Smooth muscle cell (in vitro differentiated cells): ENCODE measurements around the gene MMP17. TPM values are rescaled to one million over a fixed set of nuclear protein-coding genes. Genes with fewer than 3 reads are reported as not detected.

ENCODE experiments used
- DNase-seq: peaks from one replicate; lab custom pipeline; 2025; ENCODE audit not compliant: unreplicated experiment; lab: John Stamatoyannopoulos, UW
- H2AFZ ChIP-seq: fragments of 200-600 bp; sonication (generic); 2 replicates; pipeline ENCODE4 v1.6.0; 2016; ENCODE audit warnings: antibody characterized with exemption, low read depth, mild to moderate bottlenecking
- H3F3A ChIP-seq: fragments of 200-600 bp; sonication (generic); 2 replicates; pipeline ENCODE4 v1.6.0; 2017; ENCODE audit warnings: antibody characterized with exemption, low read depth
- H3K27ac ChIP-seq: fragments of 200-600 bp; sonication (generic); 2 replicates; pipeline ENCODE4 v1.5.1; 2016; ENCODE audit warnings: low read depth, mild to moderate bottlenecking
- H3K27me3 ChIP-seq: fragments of 200-600 bp; sonication (generic); 2 replicates; pipeline ENCODE4 v1.6.1; 2016; ENCODE audit warnings: low read depth, mild to moderate bottlenecking
- H3K36me3 ChIP-seq: fragments of 200-600 bp; sonication (generic); 2 replicates; pipeline ENCODE4 v1.5.1; 2016; ENCODE audit warnings: low read depth
- H3K4me1 ChIP-seq: fragments of 200-600 bp; sonication (generic); 2 replicates; pipeline ENCODE4 v1.5.1; 2016; ENCODE audit warnings: low read depth
- H3K4me2 ChIP-seq: fragments of 200-600 bp; sonication (generic); 2 replicates; pipeline ENCODE4 v1.6.0; 2016; ENCODE audit warnings: mild to moderate bottlenecking
- H3K4me3 ChIP-seq: fragments of 200-600 bp; sonication (generic); 2 replicates; pipeline ENCODE4 v1.5.1; 2016; ENCODE audit warnings: mild to moderate bottlenecking
- H3K79me2 ChIP-seq: fragments of 200-600 bp; sonication (generic); 2 replicates; pipeline ENCODE4 v1.6.0; 2016; ENCODE audit warnings: low read depth, mild to moderate bottlenecking
- H3K9ac ChIP-seq: fragments of 200-600 bp; sonication (generic); 2 replicates; pipeline ENCODE4 v1.6.0; 2016; ENCODE audit warnings: low read depth
- H3K9me3 ChIP-seq: fragments of 200-600 bp; sonication (generic); replicated peaks from 2 replicates; pipeline ENCODE4 v1.5.1; 2016; ENCODE audit warnings: low read depth
- H4K20me1 ChIP-seq: fragments of 200-600 bp; sonication (generic); 2 replicates; pipeline ENCODE4 v1.6.0; 2016; ENCODE audit warnings: low read depth
- CTCF ChIP-seq: fragments of 200-600 bp; sonication (generic); IDR thresholded peaks from 2 replicates; pipeline ENCODE4 v1.5.1; 2017; ENCODE audit warnings: borderline replicate concordance, mild to moderate bottlenecking, antibody characterized with exemption; ENCODE audit not compliant: insufficient read depth, poor library complexity, severe bottlenecking
- WGBS: methylation state at CpG from one replicate; pipeline ENCODE4 v1.1.7; 2016; ENCODE audit warnings: low lambda C conversion rate; 5-methylcytosine and 5-hydroxymethylcytosine counted together
- polyA plus RNA-seq: library from polyadenylated mRNA; unstranded; fragments of >200 nt; fragmentation: Nextera tagmentation; extraction: Ambion mirVana; gene quantifications from 2 replicates; pipeline ENCODE4 v1.2.1, GENCODE V29; 2016
- total RNA-seq: library from RNA; depleted of rRNA; stranded (reverse); fragments of >200 nt; gene quantifications from 2 replicates; pipeline ENCODE4 v1.2.3, GENCODE V29; 2014

MMP17 gene
- total and polyA plus RNA-seq, 2 experiments from 2014 or later, result 1.3 to 1.6 TPM

- H3K9me3 ChIP-seq, result no peaks in the 10 kb centered on the region
- no peak overlapping the region for H3K4me3 ChIP-seq
- no peaks in the 10 kb centered on the region for H3K79me2 ChIP-seq
- H4K20me1 ChIP-seq, result no peaks in the 10 kb centered on the region
- peak overlapping the region; percentile 55 for H3K27ac ChIP-seq
- peaks cover 14% of the 10 kb centered on the region for H3K4me1 ChIP-seq
- peaks cover 6% of the 10 kb centered on the region for H3F3A ChIP-seq
- 39% methylated on average over 17 of the region's 20 CpGs for WGBS
- no peak for TF ChIP-seq CTCF
- no peak overlapping the region for H3K9ac ChIP-seq
- no peaks in the 10 kb centered on the region for H3K27me3 ChIP-seq
- no peaks in the 10 kb centered on the region for H3K36me3 ChIP-seq
- H3K4me2 ChIP-seq, result peak overlapping the region; percentile 57
- DNase-seq, result no peak
- H2AFZ ChIP-seq, result no peak overlapping the region
Observed at GRCh38 chr12:131862994-131863710, 35.0 kb downstream of the MMP17 start.

GRCh38 chr12:131863711-131864396, 35.7 kb downstream of the MMP17 start:
- no peaks in the 10 kb centered on the region for H3K79me2 ChIP-seq
- H2AFZ ChIP-seq, result no peak overlapping the region
- peaks cover 14% of the 10 kb centered on the region for H3K4me1 ChIP-seq
- H3F3A ChIP-seq, result peaks cover 6% of the 10 kb centered on the region
- H3K27ac ChIP-seq, result peak overlapping the region; percentile 55
- H3K9ac ChIP-seq, result no peak overlapping the region
- no peaks in the 10 kb centered on the region for H4K20me1 ChIP-seq
- 71% methylated on average over 24 of the region's 24 CpGs for WGBS
- no peaks in the 10 kb centered on the region for H3K36me3 ChIP-seq
- H3K27me3 ChIP-seq, result no peaks in the 10 kb centered on the region
- H3K4me2 ChIP-seq, result peak overlapping the region; percentile 57
- H3K4me3 ChIP-seq, result no peak overlapping the region
- no peaks in the 10 kb centered on the region for H3K9me3 ChIP-seq
- no peak for TF ChIP-seq CTCF
- no peak for DNase-seq

DNA sequence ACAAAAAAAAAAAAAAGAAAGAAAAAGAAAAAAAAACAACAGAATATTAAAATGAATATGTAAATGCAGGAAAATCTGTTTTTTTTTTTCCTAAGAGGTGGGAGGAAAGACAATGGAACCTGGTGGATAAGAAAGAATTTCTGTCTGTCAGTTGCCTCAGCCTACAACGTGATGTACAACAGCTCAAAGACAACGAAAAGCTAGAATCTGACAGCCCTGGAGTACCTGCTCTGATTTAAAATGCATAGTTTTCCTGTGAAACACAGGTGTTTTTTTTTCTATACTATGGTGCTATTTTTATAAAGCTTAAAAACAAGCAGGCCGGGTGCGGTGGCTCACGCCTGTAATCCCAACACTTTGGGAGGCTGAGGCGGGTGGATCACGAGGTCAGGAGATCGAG, 36.3 kb downstream of the MMP17 start:
- H3K27me3 ChIP-seq, result no peaks in the 10 kb centered on the region
- 83% methylated on average over 8 of the region's 8 CpGs for WGBS
- H3F3A ChIP-seq, result peaks cover 6% of the 10 kb centered on the region
- no peaks in the 10 kb centered on the region for H3K9me3 ChIP-seq
- H3K4me3 ChIP-seq, result no peak overlapping the region
- H4K20me1 ChIP-seq, result no peaks in the 10 kb centered on the region
- TF ChIP-seq CTCF, result no peak
- H3K27ac ChIP-seq, result peak overlapping the region; percentile 55
- H3K79me2 ChIP-seq, result no peaks in the 10 kb centered on the region
- no peak overlapping the region for H3K4me2 ChIP-seq
- no peak overlapping the region for H3K9ac ChIP-seq
- no peak for DNase-seq
- peaks cover 14% of the 10 kb centered on the region for H3K4me1 ChIP-seq
- no peak overlapping the region for H2AFZ ChIP-seq
- H3K36me3 ChIP-seq, result no peaks in the 10 kb centered on the region
